ENCODE data around the gene CHL1.

CHL1 gene

GRCh38 chr3:458653-459310, 262.2 kb downstream of the CHL1 start:
- no peak for DNase-seq (ENCODE audit: low read depth, low spot score)
- in situ Hi-C loops (cut with HindIII; ENCODE audit: low sequenced_read_pairs): no loop called here
- no peak for TF ChIP-seq CTCF (IDR thresholded peaks at IDR 0.05; ENCODE audit: low read depth, low read length)
- H3K4me3 ChIP-seq (ENCODE audit: low read depth, low read length): no peak overlapping the region
